OCI-M2 (cell line): Measurements from ENCODE around the gene EDDM3A.
"Not testable (repeated sequence)": the region's sequence is repeated elsewhere in the genome, so short reads cannot be mapped to it uniquely, and the experiment has no call there.

Source experiments
- DNase-seq: peaks from one replicate; lab custom pipeline; 2025; ENCODE audit not compliant: unreplicated experiment; lab: John Stamatoyannopoulos, UW

EDDM3A gene

DNA sequence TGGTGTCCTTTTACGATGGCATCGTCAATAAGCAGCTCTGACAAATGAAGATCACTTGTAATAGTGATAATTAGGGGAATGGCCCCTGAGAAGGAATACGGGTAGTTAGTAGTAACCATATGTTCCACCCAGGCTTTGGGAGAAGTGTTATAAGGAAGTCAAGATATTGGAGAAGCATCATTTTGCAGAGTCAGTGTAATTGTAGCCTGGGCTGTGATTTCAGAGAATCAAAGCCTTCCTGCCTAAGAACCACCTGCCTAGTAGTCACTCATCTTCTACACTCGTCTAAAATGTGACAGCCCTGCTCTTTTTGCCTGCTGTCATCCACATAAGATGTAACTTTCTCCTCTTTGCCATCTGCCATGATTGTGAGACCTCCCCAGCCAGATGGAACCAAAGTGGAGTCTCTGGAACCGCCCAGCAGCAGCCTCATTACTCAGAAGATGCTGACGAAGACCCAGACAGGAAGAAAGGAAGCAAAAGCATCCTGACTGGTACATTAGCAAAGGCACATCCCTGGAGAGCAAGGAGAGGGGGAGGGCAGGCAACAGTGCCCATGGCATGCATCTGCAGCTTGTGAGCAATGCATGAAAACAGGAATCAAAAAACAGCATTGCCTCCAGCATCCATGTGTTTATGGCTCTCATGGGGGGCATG is 12.6 kb upstream of the EDDM3A start:
- no peak for DNase-seq

DNA sequence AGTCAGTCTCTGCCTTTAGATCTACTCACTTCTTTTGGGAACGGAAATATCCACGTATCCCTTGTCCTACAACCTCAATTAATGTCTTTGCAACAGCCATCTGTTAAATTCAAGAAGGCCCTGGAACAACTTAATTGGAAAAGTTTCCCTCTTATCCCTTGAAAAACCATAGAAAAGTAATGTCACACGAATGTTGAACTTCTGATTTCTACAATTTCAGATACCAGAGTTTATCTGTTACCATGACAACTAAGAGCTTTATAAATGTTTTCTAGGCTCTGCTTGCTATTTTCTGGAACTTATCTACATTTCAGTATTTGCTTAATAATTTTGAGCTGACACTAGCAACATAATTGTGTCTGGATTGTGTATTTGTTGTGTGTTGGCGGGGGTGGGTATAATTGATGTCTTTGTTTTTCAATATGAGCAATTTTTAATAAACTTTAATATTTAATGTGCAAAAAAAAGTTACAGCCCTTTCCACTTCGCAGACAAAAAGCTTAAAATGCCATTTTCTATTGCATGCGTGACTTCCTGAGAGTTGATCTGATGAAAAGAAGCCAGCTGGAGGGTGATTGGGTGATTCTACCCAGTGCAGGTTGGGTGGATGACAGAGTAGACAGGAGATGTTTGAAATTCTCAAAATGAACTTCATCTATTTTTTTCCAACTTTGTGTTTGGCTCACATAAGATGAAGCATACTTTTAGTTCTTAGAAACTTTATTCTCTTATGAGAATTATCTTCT is 11.8 kb upstream of the EDDM3A start:
- DNase-seq, result no peak

- DNase-seq, result no peak
Observed at GRCh38 chr14:20734430-20734806, 11.3 kb upstream of the EDDM3A start.

- not testable (repeated sequence) for DNase-seq
Observed at GRCh38 chr14:20738292-20738691, 7.4 kb upstream of the EDDM3A start.

- DNase-seq, result no peak
Observed at GRCh38 chr14:20742132-20742531, 3.6 kb upstream of the EDDM3A start.

GRCh38 chr14:20743556-20743955 is 2.1 kb upstream of the EDDM3A start:
- DNase-seq, result no peak

GRCh38 chr14:20746566-20746965 is 879 bp downstream of the EDDM3A start:
- DNase-seq, result no peak

GRCh38 chr14:20748439-20748838 is 2.8 kb downstream of the EDDM3A start:
- no peak for DNase-seq

DNA sequence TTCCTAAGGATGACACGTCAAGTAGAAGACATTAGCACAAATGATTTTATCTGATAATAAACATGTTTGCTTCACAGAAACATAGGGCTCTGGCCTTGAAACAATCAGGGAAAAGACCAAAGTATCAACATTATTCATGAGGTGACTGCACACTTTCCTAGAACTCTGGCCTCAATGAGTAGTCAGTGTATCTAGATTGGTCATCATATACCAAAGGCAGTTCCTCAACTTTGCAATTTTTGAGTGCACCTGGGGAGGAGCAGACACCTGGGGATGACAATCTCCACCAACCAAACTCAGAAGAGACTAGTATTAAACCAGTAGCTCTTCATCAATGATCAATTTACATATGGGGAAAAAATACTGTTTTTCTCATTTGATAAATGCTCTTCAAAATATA is 4.5 kb downstream of the EDDM3A start:
- DNase-seq, result no peak

DNA sequence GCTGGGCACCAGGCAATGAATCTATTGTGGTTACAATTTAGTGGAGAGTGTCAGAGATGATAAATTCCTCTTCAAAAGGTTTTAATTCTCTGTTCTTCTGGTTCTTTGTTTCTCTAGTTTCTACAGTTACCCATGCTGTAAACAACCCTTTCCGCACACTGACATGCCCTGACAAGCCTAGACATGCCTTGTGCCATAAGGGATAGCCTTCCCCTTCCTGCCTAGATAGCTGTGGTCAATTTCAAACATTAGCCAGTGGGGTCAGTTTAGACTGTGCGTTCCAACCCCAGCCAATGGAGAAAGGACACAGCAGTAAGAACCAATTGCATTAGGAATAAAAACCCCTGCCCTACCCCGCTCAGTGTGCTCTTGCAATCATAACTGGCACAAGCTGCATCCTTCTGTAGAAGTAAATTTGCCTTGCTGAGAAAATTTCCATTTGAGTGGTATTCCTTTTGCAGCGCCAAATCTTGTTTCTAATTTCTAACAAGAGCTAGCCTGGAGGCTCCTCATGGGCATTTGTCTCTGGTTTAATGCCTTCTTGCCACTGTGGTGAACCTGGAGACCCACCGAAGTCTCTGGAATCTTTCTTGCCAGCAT is 6.4 kb downstream of the EDDM3A start:
- no peak for DNase-seq

- no peak for DNase-seq
Observed at GRCh38 chr14:20754308-20754707, 8.6 kb downstream of the EDDM3A start.

DNA sequence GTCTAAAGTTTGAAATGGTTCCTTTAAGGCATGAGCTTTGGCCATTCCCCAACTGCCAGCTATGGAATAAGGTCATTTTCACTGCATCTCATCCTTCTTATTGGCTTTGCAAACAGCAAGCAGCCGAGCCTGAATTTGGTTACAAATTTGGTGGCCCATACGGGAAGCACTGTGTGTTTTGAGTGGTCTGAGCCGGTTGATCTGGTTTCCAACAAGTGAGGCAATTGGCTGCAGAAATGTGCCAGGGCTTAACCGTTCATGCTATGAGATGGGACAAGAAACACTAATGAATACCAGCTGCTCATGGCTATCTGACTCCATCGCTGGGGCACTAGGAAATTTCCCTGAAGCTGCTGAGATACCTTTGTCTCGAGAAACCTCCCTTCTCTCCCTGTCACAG is 9.3 kb downstream of the EDDM3A start:
- no peak for DNase-seq

DNA sequence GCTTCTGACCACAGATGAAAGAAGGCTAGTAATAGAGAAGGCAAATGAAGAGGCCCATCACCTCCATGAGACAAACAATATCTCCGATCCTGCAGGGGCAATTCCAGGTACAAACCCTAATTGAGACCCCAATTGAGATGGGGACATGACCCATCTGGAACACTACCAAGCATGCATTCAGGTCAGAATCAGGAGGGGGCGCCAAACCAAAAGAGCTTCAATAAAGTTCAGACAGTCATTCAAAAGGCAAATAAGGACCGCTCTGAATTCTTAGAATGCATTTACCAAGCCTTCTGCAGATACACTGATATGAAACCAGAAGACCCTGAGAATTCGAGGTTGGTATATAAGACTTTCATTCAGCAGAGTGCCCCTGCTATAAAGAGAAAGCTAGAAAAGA is 12.3 kb downstream of the EDDM3A start:
- DNase-seq, result no peak

DNA sequence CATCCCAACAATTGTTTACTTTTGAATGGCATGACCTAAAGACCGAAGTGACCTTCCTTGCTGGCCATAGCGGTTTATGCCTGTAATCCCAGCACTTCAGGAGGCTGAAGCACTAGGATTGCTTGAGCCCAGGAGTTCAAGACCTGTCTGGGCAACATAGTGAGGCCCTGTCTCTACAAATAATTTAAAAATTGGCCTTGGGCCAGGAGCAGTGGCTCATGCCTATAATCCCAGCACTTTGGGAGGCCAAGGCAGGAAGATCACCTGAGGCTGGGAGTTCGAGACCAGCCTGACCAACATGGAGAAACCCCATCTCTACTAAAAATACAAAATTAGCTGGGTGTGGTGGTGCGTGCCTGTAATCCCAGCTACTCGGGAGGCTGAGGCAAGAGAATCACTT is 13.8 kb downstream of the EDDM3A start:
- not testable (repeated sequence) for DNase-seq

DNA sequence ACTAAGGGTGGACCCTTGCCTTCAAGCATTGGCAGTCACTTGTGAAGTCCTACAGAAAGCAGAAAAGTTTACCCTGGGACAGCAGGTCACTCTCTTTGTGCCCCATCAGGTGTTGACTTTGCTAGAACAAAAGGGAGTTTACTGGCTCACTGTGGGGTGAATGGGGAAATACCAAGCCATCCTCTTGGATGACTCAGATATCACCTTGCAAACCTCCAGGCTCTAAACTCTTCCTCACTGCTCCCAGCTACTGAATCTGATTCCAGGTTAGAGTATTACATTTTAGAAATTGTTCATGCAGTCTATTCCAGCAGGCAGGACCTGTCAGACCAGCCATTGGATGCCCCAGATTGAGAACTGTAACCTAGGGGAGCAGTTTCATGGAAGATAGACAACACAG is 15.3 kb downstream of the EDDM3A start:
- no peak for DNase-seq

DNA sequence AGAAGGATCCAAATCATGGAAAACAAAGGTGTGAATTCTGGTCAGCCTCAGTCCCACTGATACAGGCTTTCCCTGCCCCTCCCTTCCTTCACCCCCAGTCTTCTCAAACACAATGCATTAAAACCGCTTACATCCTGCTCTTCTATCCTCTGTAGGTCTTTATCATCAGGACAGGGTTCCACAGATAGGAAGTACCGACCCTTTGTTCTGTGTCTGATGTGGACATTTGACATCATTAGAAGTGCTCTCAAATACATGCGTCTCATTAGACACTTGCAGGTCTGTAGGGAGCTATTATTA is 22.9 kb downstream of the EDDM3A start:
- no peak for DNase-seq

- DNase-seq, result no peak
Observed at GRCh38 chr14:20769421-20769820, 23.7 kb downstream of the EDDM3A start.

- no peak for DNase-seq
Observed at GRCh38 chr14:20772650-20773049, 27.0 kb downstream of the EDDM3A start.

GRCh38 chr14:20774258-20774824 is 28.7 kb downstream of the EDDM3A start:
- no peak for DNase-seq

DNA sequence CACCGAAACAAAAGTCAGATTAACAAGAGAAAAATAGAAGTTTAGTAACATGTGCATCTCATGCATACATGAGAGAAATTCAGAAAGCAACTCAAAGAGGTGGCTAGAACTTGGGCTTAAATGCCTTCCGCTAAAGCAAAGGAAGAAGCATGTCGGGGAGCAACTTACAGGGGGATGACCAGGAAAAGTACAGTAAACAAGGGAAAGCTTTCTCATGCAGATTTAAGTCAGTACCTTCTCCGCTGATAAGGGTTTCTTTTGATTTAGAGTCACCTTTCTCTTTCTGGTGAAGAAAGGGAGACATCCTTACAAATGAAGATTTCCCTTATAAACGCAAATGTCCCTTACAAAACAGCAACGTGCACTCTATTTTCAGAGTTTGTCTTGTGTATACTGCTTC is 29.4 kb downstream of the EDDM3A start:
- no peak for DNase-seq

DNA sequence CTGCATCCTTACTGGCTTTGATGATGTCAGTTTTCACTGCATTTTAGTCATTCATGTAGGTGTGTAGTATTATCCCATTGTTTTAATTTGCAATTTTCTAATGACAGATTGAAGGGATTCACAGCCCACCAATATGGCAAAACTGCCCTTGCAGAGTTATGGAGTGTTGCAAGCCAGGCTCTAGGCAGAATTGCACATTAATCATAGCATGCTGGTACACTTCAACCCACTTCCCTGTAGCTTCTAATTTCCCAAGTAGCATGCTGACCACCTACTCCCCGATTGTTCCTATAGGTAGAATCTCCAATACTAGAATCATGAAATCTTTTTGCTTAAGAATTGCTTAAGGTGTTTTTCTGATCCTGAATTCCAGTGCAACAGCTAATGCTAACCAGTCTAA is 30.2 kb downstream of the EDDM3A start:
- no peak for DNase-seq

DNA sequence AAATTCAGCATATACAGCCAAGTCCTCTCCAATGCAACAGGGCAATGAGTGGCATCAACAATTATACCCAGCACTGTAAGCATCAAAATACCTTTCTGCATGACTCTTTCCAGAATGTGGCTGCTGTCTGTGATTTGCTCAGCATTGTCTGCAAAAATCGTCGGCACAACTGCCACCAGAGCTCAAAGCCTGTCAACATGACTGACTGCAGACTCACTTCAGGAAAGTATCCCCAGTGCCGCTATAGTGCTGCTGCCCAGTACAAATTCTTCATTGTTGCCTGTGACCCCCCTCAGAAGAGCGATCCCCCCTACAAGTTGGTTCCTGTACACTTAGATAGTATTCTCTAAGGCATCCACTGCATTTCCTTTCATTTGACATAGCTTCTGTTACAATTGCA is 36.1 kb downstream of the EDDM3A start:
- DNase-seq, result no peak
